Measurements from ENCODE around the gene DHRS7B.

The DHRS7B gene

GRCh38 chr17:21161498-21162393, 35.0 kb downstream of the DHRS7B start:
- no peak for DNase-seq

GRCh38 chr17:21162394-21162775, 35.6 kb downstream of the DHRS7B start:
- DNase-seq, result no peak

GRCh38 chr17:21163101-21163500, 36.3 kb downstream of the DHRS7B start:
- no peak for DNase-seq

GRCh38 chr17:21164216-21164615, 37.5 kb downstream of the DHRS7B start:
- no peak for DNase-seq

GRCh38 chr17:21164620-21165019, 37.9 kb downstream of the DHRS7B start:
- no peak for DNase-seq

- DNase-seq, result no peak
Observed at GRCh38 chr17:21165922-21166594, 39.3 kb downstream of the DHRS7B start.

- DNase-seq, result no peak
Observed at GRCh38 chr17:21166595-21167210, 39.9 kb downstream of the DHRS7B start.

- no peak for DNase-seq
Observed at GRCh38 chr17:21167303-21167702, 40.5 kb downstream of the DHRS7B start.

- DNase-seq, result no peak
Observed at GRCh38 chr17:21168555-21168865, 41.7 kb downstream of the DHRS7B start.

- DNase-seq, result no peak
Observed at GRCh38 chr17:21169496-21169895, 42.7 kb downstream of the DHRS7B start.

- no peak for DNase-seq
Observed at GRCh38 chr17:21170809-21171208, 44.0 kb downstream of the DHRS7B start.

- DNase-seq, result no peak
Observed at GRCh38 chr17:21171309-21171922, 44.7 kb downstream of the DHRS7B start.

- DNase-seq, result no peak
Observed at GRCh38 chr17:21171970-21172510, 45.3 kb downstream of the DHRS7B start.

GRCh38 chr17:21172846-21173245, 46.1 kb downstream of the DHRS7B start:
- DNase-seq, result peak; percentile 68

- no peak for DNase-seq
Observed at GRCh38 chr17:21173543-21173942, 46.8 kb downstream of the DHRS7B start.

GRCh38 chr17:21174186-21174585, 47.4 kb downstream of the DHRS7B start:
- no peak for DNase-seq

- DNase-seq, result no peak
Observed at GRCh38 chr17:21174713-21175112, 47.9 kb downstream of the DHRS7B start.

- DNase-seq, result no peak
Observed at GRCh38 chr17:21176773-21177395, 50.1 kb downstream of the DHRS7B start.

GRCh38 chr17:21177401-21177800, 50.6 kb downstream of the DHRS7B start:
- DNase-seq, result no peak

GRCh38 chr17:21177854-21178600, 51.3 kb downstream of the DHRS7B start:
- no peak for DNase-seq

- DNase-seq, result no peak
Observed at GRCh38 chr17:21183468-21183867, 56.7 kb downstream of the DHRS7B start.

- no peak for DNase-seq
Observed at GRCh38 chr17:21184570-21184969, 57.8 kb downstream of the DHRS7B start.
